H1 (cell line): ENCODE measurements around the gene LYRM4. TPM values are rescaled to one million over a fixed set of nuclear protein-coding genes. Genes with fewer than 3 reads are reported as not detected.

Experiments
- CTCF ChIA-PET: fragments of 300-600 bp; sonication (Branson Sonifier 250); formaldehyde crosslinking; loops from one replicate; lab custom pipeline; 2021; ENCODE audit not compliant: partially characterized antibody; lab: Charles Lee
- POLR2A ChIA-PET: fragments of 300-600 bp; sonication (Branson Sonifier 250); formaldehyde crosslinking; loops from one replicate; lab custom pipeline; 2021; ENCODE audit warnings: inconsistent platforms; ENCODE audit not compliant: partially characterized antibody; lab: Charles Lee
- DNase-seq, 2 experiments: peaks; one replicate each; pipeline versions ENCODE4 v3.0.0 to v3.0.0-alpha.2; 2010 to 2022; ENCODE audit warnings: low spot score in 2 of 2, low read depth in 1 of 2, mixed read lengths in 1 of 2
- FAIRE-seq: peaks from 2 replicates; lab custom pipeline; 2011; peaks lifted over from hg19 to GRCh38; lab: Jason Lieb, UNC
- H2AFZ ChIP-seq: 2 replicates; pipeline ENCODE4 v1.8.1; 2012; ENCODE audit warnings: low read length, inconsistent platforms
- H2AK5ac ChIP-seq: 2 replicates; pipeline ENCODE4 v1.6.1; 2013; ENCODE audit warnings: low read depth, low read length
- H2BK120ac ChIP-seq: replicated peaks from 2 replicates; pipeline ENCODE3; 2013; ENCODE audit warnings: low read depth, low read length, inconsistent platforms
- H2BK12ac ChIP-seq: 2 replicates; pipeline ENCODE4 v1.6.1; 2013; ENCODE audit warnings: low read depth, low read length
- H2BK15ac ChIP-seq: 2 replicates; pipeline ENCODE4 v1.6.1; 2013; ENCODE audit warnings: low read length
- H2BK20ac ChIP-seq: 2 replicates; pipeline ENCODE4 v1.6.1; 2013; ENCODE audit warnings: low read length
- H2BK5ac ChIP-seq: 2 replicates; pipeline ENCODE4 v1.6.1; 2013; ENCODE audit warnings: low read depth, low read length
- H3K14ac ChIP-seq: 2 replicates; pipeline ENCODE4 v1.6.1; 2013; ENCODE audit warnings: inconsistent platforms; ENCODE audit not compliant: insufficient read length
- H3K18ac ChIP-seq: 2 replicates; pipeline ENCODE4 v1.6.1; 2013; ENCODE audit warnings: low read length; ENCODE audit errors: extremely low read depth
- H3K23ac ChIP-seq: 2 replicates; pipeline ENCODE4 v1.6.1; 2013; ENCODE audit warnings: inconsistent platforms; ENCODE audit not compliant: insufficient read length
- H3K23me2 ChIP-seq: 2 replicates; pipeline ENCODE4 v1.6.1; 2013; ENCODE audit warnings: low read depth, low read length
- H3K27ac ChIP-seq: 2 replicates; pipeline ENCODE4 v1.6.1; 2011; ENCODE audit warnings: low read depth, low read length, inconsistent platforms
- H3K27me3 ChIP-seq, 4 experiments: replicated peaks in 1 of 4; 1 replicate in 1 of 4; 2 replicates in 3 of 4; pipeline versions ENCODE4 v1.6.1 to v1.8.1; 2011 to 2013; ENCODE audit warnings: low read length in 3 of 4, mild to moderate bottlenecking in 3 of 4, inconsistent platforms in 2 of 4, mixed read lengths in 2 of 4, moderate library complexity in 1 of 4; ENCODE audit not compliant: control insufficient read depth in 3 of 4, insufficient read depth in 3 of 4; ENCODE audit errors: extremely low read depth in 1 of 4
- H3K36me3 ChIP-seq, 4 experiments: 2 replicates each; pipeline versions ENCODE4 v1.6.1 to v1.8.1; 2011 to 2013; ENCODE audit warnings: mild to moderate bottlenecking in 4 of 4, low read length in 3 of 4, moderate library complexity in 2 of 4, control low read depth in 1 of 4, inconsistent platforms in 1 of 4; ENCODE audit not compliant: insufficient read depth in 4 of 4, control insufficient read depth in 2 of 4
- H3K4ac ChIP-seq: replicated peaks from 2 replicates; pipeline ENCODE3; 2013; ENCODE audit warnings: low read length, low read depth, mixed read lengths, inconsistent platforms; ENCODE audit not compliant: insufficient read length
- H3K4me1 ChIP-seq, 4 experiments: replicated peaks in 1 of 4; 1 replicate in 1 of 4; 2 replicates in 3 of 4; pipeline versions ENCODE4 v1.6.1 to v1.8.1; 2011 to 2013; ENCODE audit warnings: low read length in 3 of 4, inconsistent platforms in 2 of 4, mixed read lengths in 1 of 4; ENCODE audit not compliant: insufficient read depth in 4 of 4, control insufficient read depth in 3 of 4
- H3K4me2 ChIP-seq, 2 experiments: 2 replicates each; pipeline versions ENCODE4 v1.6.1 to v1.8.1; 2011 to 2013; ENCODE audit warnings: low read depth in 2 of 2, low read length in 2 of 2, control low read depth in 1 of 2, inconsistent platforms in 1 of 2, mild to moderate bottlenecking in 1 of 2; ENCODE audit not compliant: insufficient read depth in 1 of 2
- H3K4me3 ChIP-seq, 4 experiments: fragments of 200-600, 300-600 bp in 1 of 4; sonication (generic), shearing (Covaris generic), sonication (Bioruptor Twin) in 1 of 4; 2 replicates each; pipeline versions ENCODE4 v1.5.1 to v1.8.1; 2011 to 2016; ENCODE audit warnings: low read length in 4 of 4, low read depth in 3 of 4, control low read depth in 2 of 4, inconsistent platforms in 2 of 4, mild to moderate bottlenecking in 2 of 4, mixed read lengths in 1 of 4, moderate library complexity in 1 of 4; ENCODE audit not compliant: insufficient read depth in 2 of 4; ENCODE audit errors: extremely low read depth in 1 of 4
- H3K56ac ChIP-seq: replicated peaks from 2 replicates; pipeline ENCODE3; 2013; ENCODE audit warnings: low read depth, mild to moderate bottlenecking, mixed read lengths, low read length, inconsistent platforms; ENCODE audit not compliant: insufficient read length
- H3K79me1 ChIP-seq: 2 replicates; pipeline ENCODE4 v1.6.1; 2013; ENCODE audit warnings: low read depth, low read length, control low read depth
- H3K79me2 ChIP-seq, 2 experiments: 2 replicates each; pipeline versions ENCODE4 v1.6.1 to v1.8.1; 2012 to 2013; ENCODE audit warnings: low read length in 2 of 2, mild to moderate bottlenecking in 2 of 2, inconsistent platforms in 1 of 2; ENCODE audit not compliant: insufficient read depth in 2 of 2, control insufficient read depth in 1 of 2
- H3K9ac ChIP-seq, 4 experiments: replicated peaks in 1 of 4; 1 replicate in 1 of 4; 2 replicates in 3 of 4; pipeline versions ENCODE4 v1.6.1 to v1.8.1; 2011 to 2013; ENCODE audit warnings: low read depth in 3 of 4, low read length in 3 of 4, control low read depth in 2 of 4, mild to moderate bottlenecking in 2 of 4, moderate library complexity in 2 of 4, inconsistent platforms in 1 of 4; ENCODE audit errors: extremely low read depth in 1 of 4
- H3K9me3 ChIP-seq, 2 experiments: 2 replicates each; pipeline versions ENCODE4 v1.6.1 to v1.8.1; 2012 to 2013; ENCODE audit warnings: mild to moderate bottlenecking in 2 of 2, moderate library complexity in 2 of 2, control low read depth in 1 of 2, inconsistent platforms in 1 of 2, low read depth in 1 of 2, low read length in 1 of 2, mixed read lengths in 1 of 2; ENCODE audit not compliant: insufficient read depth in 2 of 2
- H4K20me1 ChIP-seq, 2 experiments: replicated peaks in 1 of 2; 2 replicates each; pipeline versions ENCODE3 to v1.8.1; 2011 to 2013; ENCODE audit warnings: inconsistent platforms in 2 of 2, low read length in 2 of 2, mild to moderate bottlenecking in 1 of 2; ENCODE audit not compliant: insufficient read depth in 2 of 2, control insufficient read depth in 1 of 2
- H4K5ac ChIP-seq: 2 replicates; pipeline ENCODE4 v1.6.1; 2013; ENCODE audit warnings: low read length, low read depth, mixed read lengths, inconsistent platforms; ENCODE audit not compliant: insufficient read length
- H4K8ac ChIP-seq: 2 replicates; pipeline ENCODE4 v1.8.0; 2013; ENCODE audit warnings: mild to moderate bottlenecking, moderate library complexity, low read length, inconsistent platforms; ENCODE audit not compliant: insufficient read depth; ENCODE audit errors: extremely low read depth
- H4K91ac ChIP-seq: replicated peaks from 2 replicates; pipeline ENCODE3; 2013; ENCODE audit warnings: low read length, mixed read lengths, inconsistent platforms; ENCODE audit not compliant: insufficient read length
- CHD1 ChIP-seq: IDR thresholded peaks from 2 replicates; pipeline ENCODE4 v1.6.1; 2012; ENCODE audit warnings: low read depth, low read length, improper control_type of control experiment
- CREB1 ChIP-seq: IDR thresholded peaks from 2 replicates; pipeline ENCODE4 v1.6.1; 2012; ENCODE audit warnings: inconsistent platforms
- EGR1 ChIP-seq: IDR thresholded peaks from 2 replicates; pipeline ENCODE4 v1.6.1; 2011; ENCODE audit warnings: low read depth, low read length, borderline replicate concordance
- GABPA ChIP-seq: IDR thresholded peaks from 2 replicates; pipeline ENCODE4 v1.6.1; 2011; ENCODE audit warnings: mild to moderate bottlenecking, low read length, moderate library complexity, borderline replicate concordance; ENCODE audit not compliant: insufficient read depth
- GTF2F1 ChIP-seq: IDR thresholded peaks from 2 replicates; pipeline ENCODE4 v1.6.1; 2012; ENCODE audit warnings: low read depth, low read length, improper control_type of control experiment, borderline replicate concordance
- HDAC2 ChIP-seq, 2 experiments: fragments of 300-600 bp in 1 of 2; sonication (generic) in 1 of 2; IDR thresholded peaks; 2 replicates each; pipeline ENCODE4 v1.6.1; 2011 to 2012; ENCODE audit warnings: low read depth in 2 of 2, low read length in 2 of 2, mild to moderate bottlenecking in 2 of 2, moderate library complexity in 2 of 2, borderline replicate concordance in 1 of 2, inconsistent platforms in 1 of 2
- POLR2A ChIP-seq, 2 experiments: IDR thresholded peaks; 1 replicate in 1 of 2; 2 replicates in 1 of 2; pipeline ENCODE4 v1.6.1; 2011; ENCODE audit warnings: low read depth in 2 of 2, low read length in 2 of 2, mild to moderate bottlenecking in 2 of 2; ENCODE audit errors: control extremely low read depth in 1 of 2
- RFX5 ChIP-seq: IDR thresholded peaks from 2 replicates; pipeline ENCODE4 v1.6.1; 2011; ENCODE audit warnings: low read depth, low read length, improper control_type of control experiment, borderline replicate concordance
- SIRT6 ChIP-seq: IDR thresholded peaks from one replicate; pipeline ENCODE4 v1.7.1; 2012; ENCODE audit warnings: low read length, inconsistent platforms
- SP2 ChIP-seq: IDR thresholded peaks from 2 replicates; pipeline ENCODE4 v1.6.1; 2012; ENCODE audit warnings: mild to moderate bottlenecking, low read length, inconsistent platforms
- TAF1 ChIP-seq: IDR thresholded peaks from 2 replicates; pipeline ENCODE4 v1.6.1; 2011; ENCODE audit warnings: mild to moderate bottlenecking, low read depth, low read length
- WGBS, 2 experiments: shearing (Covaris generic) in 1 of 2; methylation state at CpG; one replicate each; pipeline versions ENCODE4 v1.1.6 to v1.1.7; 2013 to 2015; ENCODE audit warnings: low lambda C conversion rate in 2 of 2, mixed read lengths in 2 of 2, inconsistent platforms in 1 of 2, low coverage in 1 of 2, missing lambda C conversion rate in 1 of 2; ENCODE audit not compliant: insufficient replicate concordance in 2 of 2, insufficient coverage in 1 of 2, insufficient read length in 1 of 2; ENCODE audit errors: extremely low coverage in 1 of 2, missing lambda C conversion rate in 1 of 2; 5-methylcytosine and 5-hydroxymethylcytosine counted together
- polyA plus RNA-seq, 7 experiments: library from polyadenylated mRNA; depleted of rRNA in 3 of 7; stranded (reverse) in 5 of 7; unstranded in 2 of 7; fragments of >200 nt in 5 of 7; fragments of 200-250 nt in 2 of 7; gene quantifications; 1 replicate in 5 of 7; 2 replicates in 1 of 7; 4 replicates in 1 of 7; pipeline versions ENCODE4 v1.2.1 to v1.2.3, GENCODE V29; 2011 to 2013; ENCODE audit warnings: missing spikeins in 2 of 7, mixed read lengths in 2 of 7
- total RNA-seq: library from RNA; stranded (reverse); fragmentation: NEBNext Ultra II Directional; extraction: Animal tissue kit (Norgen Biotek cat#: 25700); gene quantifications from 2 replicates; pipeline ENCODE4 v1.2.1, GENCODE V29; 2021

LYRM4 gene
- total and polyA plus RNA-seq, 2 of the 8 experiments (the other 6 are each of a cell fraction or from before 2014, with no cell fraction given) = 56.6 to 62.8 TPM

DNA sequence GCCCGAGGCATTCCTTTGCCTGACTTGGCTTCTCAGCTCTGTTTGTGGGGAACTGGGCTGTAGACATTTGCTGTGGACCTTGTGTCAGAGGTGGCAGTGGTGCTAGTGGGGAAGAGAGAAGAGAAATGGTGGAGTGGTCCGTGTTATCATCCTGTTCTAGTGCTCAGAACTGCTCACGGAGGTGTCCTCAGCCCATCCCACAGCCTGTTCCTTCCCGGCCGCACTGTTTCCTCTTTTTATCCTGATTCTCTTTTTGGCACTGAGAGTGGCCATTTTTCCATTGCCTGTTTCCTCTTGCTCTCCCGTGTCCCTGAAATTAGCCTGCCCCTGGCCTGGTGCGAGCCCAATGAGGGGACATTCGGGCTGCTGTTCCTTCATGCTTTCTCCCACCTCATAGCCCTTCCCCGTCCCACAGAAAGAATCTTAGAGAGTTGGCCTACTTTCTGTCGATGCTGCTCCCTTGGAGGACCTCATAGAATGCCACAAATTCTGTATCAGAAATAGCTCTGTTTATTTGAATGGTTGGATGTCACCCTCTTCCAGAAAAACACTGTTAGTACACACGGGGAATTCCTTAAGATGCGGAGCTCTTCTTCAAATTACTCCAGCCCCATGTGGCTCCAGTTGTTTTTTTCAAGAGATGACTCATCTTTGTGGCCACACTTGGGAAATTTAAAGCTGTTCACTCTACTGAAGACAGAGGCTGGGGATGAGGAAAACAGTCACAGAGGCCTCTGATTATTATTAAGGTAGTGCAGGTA, 26.6 kb upstream of the LYRM4 start:
- H3K4ac ChIP-seq = no peak overlapping the region
- H3K23ac ChIP-seq = no peak overlapping the region
- H3K4me1 ChIP-seq = 0 out of 7 replicates have a peak, but pooled peaks cover 0 to 2% (median 0%) of the 10 kb centered on the region in 4 experiments
- no peak for DNase-seq
- no peak overlapping the region for H3K18ac ChIP-seq
- H3K4me2 ChIP-seq = no peak overlapping the region
- H2BK20ac ChIP-seq = no peak overlapping the region
- TF ChIP-seq RFX5 = no peak
- no peak for TF ChIP-seq SP2
- TF ChIP-seq GABPA = no peak
- no peak for TF ChIP-seq GTF2F1
- no peak for TF ChIP-seq CREB1
- no peak for TF ChIP-seq SIRT6
- no peak for TF ChIP-seq EGR1
- no peak for TF ChIP-seq POLR2A (IDR thresholded peaks at IDR 0.05; ENCODE audit: control extremely low read depth in 1 of 2, low read depth in 2 of 2, low read length in 2 of 2)
- no peak for TF ChIP-seq HDAC2 (IDR thresholded peaks at IDR 0.05; ENCODE audit: borderline replicate concordance in 1 of 2, low read depth in 2 of 2, low read length in 2 of 2)
- TF ChIP-seq TAF1 = no peak
- no peak for TF ChIP-seq CHD1
- no peak overlapping the region for H4K8ac ChIP-seq
- H3K23me2 ChIP-seq = no peaks in the 10 kb centered on the region; the same call in 1 of the 2 replicates
- H3K4me3 ChIP-seq = no peak overlapping the region
- no peaks in the 10 kb centered on the region for H3K27me3 ChIP-seq
- H3K14ac ChIP-seq = no peak overlapping the region
- peaks cover 8% of the 10 kb centered on the region; the same call in 1 of the 2 replicates for H3K79me1 ChIP-seq
- CTCF ChIA-PET = interaction anchor here (0.8 to 2.2 kb wide), 3 partner anchors 16 to 143 kb away, joined by 3 to 5 read pairs (median 5); no protein-coding TSS in a partner anchor
- H3K27ac ChIP-seq = no peak overlapping the region
- no peak overlapping the region for H2BK5ac ChIP-seq
- no peak overlapping the region for H2AFZ ChIP-seq
- no peak overlapping the region for H2AK5ac ChIP-seq
- H4K91ac ChIP-seq = no peak overlapping the region
- H3K79me2 ChIP-seq = no peaks in the 10 kb centered on the region; a peak in 2 of 4 replicates
- no peak overlapping the region for H4K5ac ChIP-seq
- no peak overlapping the region for H3K9ac ChIP-seq
- POLR2A ChIA-PET = interaction anchor here (0.9 to 1.6 kb wide), 4 partner anchors 12 to 26 kb away, joined by 3 to 4 read pairs (median 3); partner anchors contain the start of gene FARS2
- H3K56ac ChIP-seq = no peak overlapping the region
- no peak overlapping the region for H2BK15ac ChIP-seq
- no peaks in the 10 kb centered on the region for H3K9me3 ChIP-seq
- no peak for FAIRE-seq
- H3K36me3 ChIP-seq = no peaks in the 10 kb centered on the region
- WGBS, 2 experiments = 86% methylated on average over 12 of the region's 12 CpGs; no CpG with 5 or more reads in 1 of the 2 experiments
- no peak overlapping the region for H2BK12ac ChIP-seq
- no peak overlapping the region for H2BK120ac ChIP-seq
- H4K20me1 ChIP-seq = no peaks in the 10 kb centered on the region
